Panc1 (cell line): ENCODE measurements around the gene NEGR1. TPM values are rescaled to one million over a fixed set of nuclear protein-coding genes. Genes with fewer than 3 reads are reported as not detected.

Source experiments
- ATAC-seq: fragments of 200-7000 bp; cut with Tn5 transposase; 2 replicates; pipeline ENCODE4 v1.9.1; 2020; ENCODE audit warnings: mild to moderate bottlenecking, moderate library complexity
- BruUV-seq: library from RNA; stranded (reverse); fragments of 400-500 nt; replicated peaks from 2 replicates; lab custom pipeline; 2021; lab: Mats Ljungman, UMichigan
- CTCF ChIA-PET: fragments of 300-600 bp; sonication (Branson Sonifier 250); formaldehyde crosslinking; loops from one replicate; lab custom pipeline; 2022; ENCODE audit warnings: antibody characterized with exemption; lab: Charles Lee
- POLR2A ChIA-PET: fragments of 300-600 bp; sonication (Branson Sonifier 250); formaldehyde crosslinking; loops from one replicate; lab custom pipeline; 2022; ENCODE audit warnings: antibody characterized with exemption; lab: Charles Lee
- DNase-seq: peaks from one replicate; pipeline ENCODE4 v3.0.0-alpha.2; 2010; ENCODE audit warnings: low read depth, low spot score
- H3K27ac ChIP-seq: 2 replicates; pipeline ENCODE4 v1.5.1; 2011; ENCODE audit warnings: mild to moderate bottlenecking, low read length, inconsistent platforms
- H3K27me3 ChIP-seq: fragments of 200-500 bp; sonication (Bioruptor generic); 2 replicates; pipeline ENCODE4 v1.6.0; 2014; ENCODE audit warnings: low read length, inconsistent platforms; ENCODE audit not compliant: control insufficient read depth, insufficient read depth
- H3K36me3 ChIP-seq: fragments of 200-500 bp; sonication (Bioruptor generic); 2 replicates; pipeline ENCODE4 v1.5.1; 2014; ENCODE audit warnings: inconsistent platforms, mild to moderate bottlenecking, low read length, moderate library complexity; ENCODE audit not compliant: control insufficient read depth, insufficient read depth
- H3K4me1 ChIP-seq: 2 replicates; pipeline ENCODE4 v1.5.1; 2011; ENCODE audit warnings: inconsistent platforms, mild to moderate bottlenecking, low read length, moderate library complexity; ENCODE audit not compliant: control insufficient read depth, insufficient read depth
- H3K4me3 ChIP-seq, 2 experiments: 2 replicates each; pipeline ENCODE4 v1.5.1; 2011 to 2012; ENCODE audit warnings: low read depth in 2 of 2, low read length in 2 of 2, mild to moderate bottlenecking in 2 of 2, inconsistent platforms in 1 of 2, moderate library complexity in 1 of 2
- H3K9me3 ChIP-seq: fragments of 200-500 bp; sonication (Bioruptor generic); 2 replicates; pipeline ENCODE4 v1.5.1; 2014; ENCODE audit warnings: low read depth, mild to moderate bottlenecking, inconsistent platforms, low read length, moderate library complexity; ENCODE audit not compliant: control insufficient read depth, insufficient read depth
- CTCF ChIP-seq: fragments of 450-650 bp; IDR thresholded peaks from 2 replicates; pipeline ENCODE4 v1.5.1; 2017; ENCODE audit warnings: mild to moderate bottlenecking
- POLR2AphosphoS5 ChIP-seq: IDR thresholded peaks from 2 replicates; pipeline ENCODE4 v1.6.1; 2012; ENCODE audit warnings: mild to moderate bottlenecking, low read depth, low read length, moderate library complexity
- REST ChIP-seq, 2 experiments: IDR thresholded peaks; 2 replicates each; pipeline ENCODE4 v1.6.1; 2011 to 2012; ENCODE audit warnings: low read depth in 2 of 2, control low read depth in 1 of 2, low read length in 1 of 2, mild to moderate bottlenecking in 1 of 2, moderate library complexity in 1 of 2; ENCODE audit not compliant: insufficient read depth in 1 of 2
- SIN3A ChIP-seq: IDR thresholded peaks from 2 replicates; pipeline ENCODE4 v1.6.1; 2012; ENCODE audit warnings: low read depth, mild to moderate bottlenecking, low read length, moderate library complexity, borderline replicate concordance; ENCODE audit not compliant: insufficient read depth
- TCF7L2 ChIP-seq: IDR thresholded peaks from 2 replicates; pipeline ENCODE4 v1.6.1; 2011; ENCODE audit warnings: mild to moderate bottlenecking, low read depth, low read length, inconsistent platforms
- in situ Hi-C: cut with HindIII; loops from 2 replicates; pipeline ENCODE4 v1.10.0; 2016; ENCODE audit warnings: low sequenced_read_pairs, low pct_unique_long_range_greater_than_20kb
- intact Hi-C: fragments of 100-400 bp; cut with micrococcal nuclease; formaldehyde crosslinking; loops from one replicate; pipeline ENCODE4 v1.10.0; 2022; ENCODE audit not compliant: unreplicated experiment
- total RNA-seq: library from RNA; stranded (reverse); gene quantifications from one replicate; pipeline ENCODE4 v1.2.1, GENCODE V29; 2021; ENCODE audit not compliant: unreplicated experiment

The NEGR1 gene
- total RNA-seq, 1 experiment from 2014 or later = 2.7 TPM

GRCh38 chr1:71393301-71393700, 889.0 kb downstream of the NEGR1 start:
- no peak for TF ChIP-seq REST (IDR thresholded peaks at IDR 0.05; ENCODE audit: insufficient read depth in 1 of 2, low read depth in 2 of 2, low read length in 1 of 2)
- TF ChIP-seq SIN3A = no peak
- no peak for TF ChIP-seq CTCF
- TF ChIP-seq TCF7L2 = no peak
- TF ChIP-seq POLR2AphosphoS5 = no peak
- in situ Hi-C loops = no loop called here
- no peaks in the 10 kb centered on the region for H3K27me3 ChIP-seq
- H3K4me1 ChIP-seq = no peaks in the 10 kb centered on the region
- no peak overlapping the region for H3K27ac ChIP-seq
- no peak for DNase-seq
- no peaks in the 10 kb centered on the region for H3K9me3 ChIP-seq
- ATAC-seq = no peak
- no peak overlapping the region for H3K4me3 ChIP-seq
- ChIA-PET POLR2A (no interaction called here), CTCF (no interaction called here)
- H3K36me3 ChIP-seq = no peaks in the 10 kb centered on the region
- no TSS peak for BruUV-seq
- intact Hi-C loops = no loop called here

GRCh38 chr1:71390518-71390917, 891.8 kb downstream of the NEGR1 start:
- no TSS peak for BruUV-seq
- no peak overlapping the region for H3K4me3 ChIP-seq
- ChIA-PET CTCF (no interaction called here), POLR2A (no interaction called here)
- no peaks in the 10 kb centered on the region for H3K9me3 ChIP-seq
- in situ Hi-C loops = no loop called here
- no peak overlapping the region for H3K27ac ChIP-seq
- DNase-seq (no peak), ATAC-seq (no peak)
- no peaks in the 10 kb centered on the region for H3K36me3 ChIP-seq
- H3K4me1 ChIP-seq = no peaks in the 10 kb centered on the region
- no peaks in the 10 kb centered on the region for H3K27me3 ChIP-seq
- no peak for TF ChIP-seq REST (IDR thresholded peaks at IDR 0.05; ENCODE audit: insufficient read depth in 1 of 2, low read depth in 2 of 2, low read length in 1 of 2)
- no peak for TF ChIP-seq TCF7L2
- no peak for TF ChIP-seq CTCF
- TF ChIP-seq SIN3A = no peak
- TF ChIP-seq POLR2AphosphoS5 = no peak
- intact Hi-C loops = no loop called here
